ENCODE data around the gene TNC.

Gene TNC

GRCh38 chr9:115117999-115118878 is at the start of gene TNC:
Gene TNC (minus strand): TSS chr9:115118157. CDS start chr9:115091018, 27,139 bp downstream.
- peak; percentile 24 for DNase-seq

- DNase-seq: no peak
Measured at GRCh38 chr9:115167175-115167574, 49.2 kb upstream of the TNC start.

- no peak for DNase-seq
Measured at GRCh38 chr9:115165233-115165632, 47.3 kb upstream of the TNC start.

GRCh38 chr9:115164511-115164974 is 46.6 kb upstream of the TNC start:
- DNase-seq: peak; percentile 70

GRCh38 chr9:115162946-115163345 is 45.0 kb upstream of the TNC start:
- no peak for DNase-seq

- DNase-seq: no peak
Measured at GRCh38 chr9:115161446-115161845, 43.5 kb upstream of the TNC start.

- no peak for DNase-seq
Measured at GRCh38 chr9:115158661-115159481, 40.9 kb upstream of the TNC start.

GRCh38 chr9:115157245-115157674 is 39.3 kb upstream of the TNC start:
- no peak for DNase-seq

GRCh38 chr9:115155037-115155436 is 37.1 kb upstream of the TNC start:
- DNase-seq: no peak

GRCh38 chr9:115154617-115155016 is 36.7 kb upstream of the TNC start:
- no peak for DNase-seq

GRCh38 chr9:115152281-115152820 is 34.4 kb upstream of the TNC start:
- no peak for DNase-seq

GRCh38 chr9:115148721-115149120 is 30.8 kb upstream of the TNC start:
- no peak for DNase-seq

- DNase-seq: no peak
Measured at GRCh38 chr9:115146581-115147021, 28.6 kb upstream of the TNC start.

- no peak for DNase-seq
Measured at GRCh38 chr9:115144706-115145105, 26.7 kb upstream of the TNC start.

- no peak for DNase-seq
Measured at GRCh38 chr9:115143689-115144088, 25.7 kb upstream of the TNC start.

- no peak for DNase-seq
Measured at GRCh38 chr9:115142517-115143270, 24.7 kb upstream of the TNC start.

- DNase-seq: no peak
Measured at GRCh38 chr9:115142090-115142489, 24.1 kb upstream of the TNC start.

GRCh38 chr9:115141612-115142011 is 23.7 kb upstream of the TNC start:
- DNase-seq: no peak

- DNase-seq: no peak
Measured at GRCh38 chr9:115138151-115138550, 20.2 kb upstream of the TNC start.

GRCh38 chr9:115137526-115137925 is 19.6 kb upstream of the TNC start:
- DNase-seq: no peak

GRCh38 chr9:115135821-115136778 is 18.1 kb upstream of the TNC start:
- DNase-seq: no peak

Data from COR-L47 (cell line).